HG02798 (cell line): Measurements from ENCODE around the gene POMGNT2.

Source experiments
- ATAC-seq: cut with Tn5 transposase; IDR thresholded peaks from one replicate; pipeline ENCODE4 v1.9.1; 2021; ENCODE audit warnings: mild to moderate bottlenecking; ENCODE audit not compliant: unreplicated experiment, poor library complexity

POMGNT2 gene

DNA sequence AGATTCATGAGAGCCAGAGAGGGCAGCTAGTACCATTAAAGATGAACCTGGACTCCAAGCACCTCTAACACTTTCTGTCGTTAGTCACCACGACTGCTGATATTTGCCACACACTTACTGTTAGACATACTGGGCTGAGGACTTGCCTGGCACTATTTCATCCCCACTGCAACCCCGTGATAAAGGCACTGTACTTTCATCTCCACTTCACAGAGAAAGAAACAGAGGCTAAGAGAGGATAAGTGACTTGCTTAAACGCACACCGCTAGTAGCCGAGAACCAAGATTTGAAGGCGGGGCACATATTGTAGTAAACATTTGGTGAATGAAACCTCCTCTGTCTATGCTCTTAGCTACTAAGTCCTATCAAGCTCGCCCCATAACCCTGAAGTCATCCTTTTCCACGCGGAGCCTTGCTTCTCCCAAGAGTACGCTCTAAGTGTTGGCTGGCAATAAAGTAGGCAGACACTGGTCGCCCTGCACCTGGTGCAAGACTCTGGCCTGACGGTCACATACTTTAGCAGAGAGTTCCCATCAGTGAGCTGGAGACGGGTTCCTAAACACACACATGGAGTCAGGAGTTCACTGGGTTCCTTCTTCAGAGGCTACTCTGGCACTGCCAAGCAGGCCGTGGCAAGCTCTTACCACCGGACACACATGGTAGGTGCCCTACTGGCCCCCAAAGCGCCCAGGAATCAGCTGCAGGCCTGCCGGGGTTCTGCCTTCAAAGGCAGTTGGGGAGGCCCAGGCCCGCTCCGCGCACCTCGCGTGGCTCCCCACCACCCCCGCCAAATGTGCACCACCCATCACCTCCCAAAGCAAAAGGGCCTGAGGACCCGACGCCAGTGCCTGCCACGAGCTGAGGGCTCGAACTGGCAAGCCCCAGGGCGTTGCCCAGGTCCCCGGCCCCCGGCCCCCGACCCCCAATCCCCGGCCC lies 951 bp downstream of the POMGNT2 start:
- ATAC-seq, result no peak

DNA sequence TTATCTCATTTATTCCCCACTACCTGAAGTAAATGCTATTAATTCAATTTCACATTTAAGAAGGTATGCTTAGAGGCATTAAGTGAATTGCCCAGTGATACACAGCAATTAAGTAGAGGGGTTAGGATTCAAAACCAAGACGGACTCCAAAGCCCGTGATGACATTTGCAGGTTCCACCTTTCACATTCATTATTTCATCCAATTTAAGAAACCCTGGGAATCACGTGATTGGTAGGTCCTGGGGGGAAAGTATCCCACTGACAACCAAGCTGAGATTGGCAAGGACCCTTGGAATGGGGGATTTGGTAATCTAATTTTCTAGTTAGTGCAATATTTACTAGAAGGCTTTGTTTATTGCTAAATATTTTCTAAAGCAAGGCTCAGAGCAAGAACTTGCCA lies 1.8 kb downstream of the POMGNT2 start:
- no peak for ATAC-seq

DNA sequence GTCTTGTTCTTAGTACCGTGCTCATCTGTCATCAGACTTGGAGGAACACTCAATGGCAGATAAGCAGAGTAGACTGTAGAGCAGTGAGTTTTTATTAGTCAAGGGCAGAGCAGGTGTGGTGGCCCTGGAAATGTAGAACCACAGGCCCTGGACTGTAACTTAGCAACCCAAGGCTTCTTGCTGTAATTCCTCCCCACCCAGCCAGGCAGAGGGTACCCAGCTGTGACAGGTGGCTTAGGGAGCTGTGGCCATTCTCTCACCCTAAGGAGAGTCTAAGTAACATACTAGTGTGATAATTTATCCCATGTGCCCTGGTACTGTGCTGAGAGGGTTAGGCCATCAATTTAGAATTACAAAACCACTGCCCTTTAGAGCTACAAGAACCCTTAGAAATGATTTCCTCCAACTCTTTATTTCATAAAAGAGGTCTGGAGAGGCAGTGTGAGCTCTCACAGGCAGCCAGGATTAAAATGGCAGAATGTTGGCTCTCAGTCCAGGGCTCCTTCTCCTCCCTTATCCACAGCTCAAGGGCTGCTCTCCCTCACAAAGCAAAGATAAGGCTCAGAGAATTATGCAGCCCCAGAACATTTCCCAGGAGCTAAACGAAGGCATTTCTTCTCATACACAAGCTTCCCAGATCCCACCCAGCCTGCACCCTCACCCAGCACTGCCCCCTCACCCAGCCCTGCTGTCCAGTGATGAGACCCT lies 3.0 kb downstream of the POMGNT2 start:
- ATAC-seq, result no peak

DNA sequence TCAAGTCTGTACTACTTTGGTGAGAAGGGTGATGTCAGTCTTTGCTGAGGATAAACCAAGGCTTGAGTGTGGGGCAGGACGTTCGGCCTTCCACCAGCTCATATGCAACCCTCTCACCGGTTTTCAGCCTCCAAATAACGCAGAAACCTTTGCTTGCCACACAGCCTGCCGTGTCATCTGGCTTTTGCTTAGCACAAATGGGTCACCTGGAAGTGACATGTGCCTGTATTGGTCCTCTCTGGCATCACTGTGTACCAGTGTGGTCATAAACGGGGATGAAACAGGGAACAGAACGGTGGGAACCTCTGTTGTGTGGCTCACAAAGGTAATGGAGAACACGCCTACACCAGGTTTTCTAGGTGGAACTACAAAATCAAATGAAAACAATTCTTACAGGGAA lies 7.1 kb downstream of the POMGNT2 start:
- ATAC-seq, result no peak

DNA sequence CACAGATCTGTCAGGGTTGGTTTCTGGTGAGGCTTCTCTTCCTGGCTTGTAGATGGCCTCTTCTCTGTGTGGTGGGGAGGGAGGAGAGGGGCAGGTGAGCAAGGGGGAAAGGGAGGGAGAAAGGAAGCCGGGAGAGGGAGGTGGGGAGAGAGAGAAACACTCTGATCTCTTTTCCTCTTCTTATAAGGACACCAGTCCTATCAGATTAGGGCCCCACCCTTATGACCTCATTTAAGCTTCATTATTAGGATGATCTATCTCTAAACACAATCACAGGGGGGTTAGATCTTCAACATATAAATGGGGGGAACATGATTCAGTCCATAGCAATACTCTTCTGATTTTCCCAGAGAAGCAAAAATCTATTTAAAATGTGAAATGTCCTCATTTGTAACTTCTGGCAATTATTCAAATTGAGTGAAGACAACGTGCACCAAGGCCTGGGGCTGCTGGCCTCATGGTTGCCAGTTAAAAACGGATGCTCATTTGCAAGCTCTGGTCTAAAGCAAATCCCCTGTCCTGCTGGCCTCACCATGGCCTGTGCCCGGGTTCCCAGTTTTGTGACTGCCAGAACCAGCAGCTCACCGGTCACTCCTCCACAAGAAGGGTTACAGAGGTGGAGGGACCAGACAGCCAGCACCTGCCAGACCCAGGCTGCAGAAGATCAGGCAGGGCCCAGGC lies 8.3 kb downstream of the POMGNT2 start:
- ATAC-seq, result no peak

DNA sequence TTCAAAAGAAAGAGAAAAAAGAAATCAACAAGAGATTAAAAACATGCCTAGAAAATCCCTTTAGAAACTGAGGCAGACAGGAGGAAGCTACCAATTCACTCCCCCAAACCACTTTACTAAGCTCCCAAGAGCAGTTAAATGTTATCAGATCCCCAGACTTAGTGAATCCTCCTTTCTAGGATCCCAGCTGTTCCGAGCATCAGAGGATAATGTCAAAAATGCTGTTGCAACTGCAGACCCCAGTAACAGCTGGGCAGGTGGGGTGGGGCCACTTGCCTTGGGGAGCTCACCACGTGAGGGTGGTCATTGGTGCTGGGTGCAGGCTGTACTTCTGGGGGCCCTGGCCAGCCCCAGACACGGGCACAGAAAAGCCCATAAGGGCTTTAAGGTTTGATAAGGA lies 9.1 kb downstream of the POMGNT2 start:
- ATAC-seq, result no peak

DNA sequence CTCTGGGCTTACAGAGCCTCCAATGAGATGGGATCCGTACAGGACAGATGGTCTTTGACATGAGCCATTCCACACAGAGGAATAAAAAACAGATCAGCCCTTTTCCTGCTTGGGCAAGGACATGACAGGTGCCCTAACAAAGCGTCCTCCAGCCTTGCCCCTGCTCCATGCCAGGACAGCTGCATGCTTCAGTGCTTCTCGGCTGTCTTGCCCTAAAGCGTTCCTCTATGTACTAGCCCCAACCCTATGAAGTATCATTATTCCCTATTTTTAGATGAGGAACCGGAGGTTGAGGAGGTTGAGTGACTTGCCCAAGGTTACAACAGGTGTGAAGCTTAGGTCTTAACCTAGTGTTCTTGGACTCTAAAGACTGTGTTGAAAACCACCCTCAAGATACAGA lies 10.5 kb downstream of the POMGNT2 start:
- ATAC-seq, result no peak

DNA sequence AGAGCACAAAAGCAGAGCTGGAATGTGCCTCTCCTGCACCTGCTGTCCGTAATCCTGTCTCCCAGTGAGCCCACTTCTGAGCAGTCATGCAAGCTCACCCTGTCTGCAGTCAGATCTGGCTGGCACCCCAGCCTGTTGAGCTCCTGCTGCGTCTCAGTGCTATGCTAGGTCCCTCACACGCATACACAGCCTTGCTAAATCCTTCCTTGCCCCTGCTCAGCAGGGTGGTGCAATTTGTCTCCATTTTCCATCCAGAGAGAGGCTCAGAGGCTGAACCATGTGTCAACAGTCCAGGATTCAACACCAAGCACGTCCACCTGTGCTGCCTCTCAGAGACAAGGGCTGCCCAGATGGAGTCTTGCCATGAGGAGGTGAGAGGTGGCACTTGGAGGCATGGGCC lies 11.0 kb downstream of the POMGNT2 start:
- no peak for ATAC-seq

DNA sequence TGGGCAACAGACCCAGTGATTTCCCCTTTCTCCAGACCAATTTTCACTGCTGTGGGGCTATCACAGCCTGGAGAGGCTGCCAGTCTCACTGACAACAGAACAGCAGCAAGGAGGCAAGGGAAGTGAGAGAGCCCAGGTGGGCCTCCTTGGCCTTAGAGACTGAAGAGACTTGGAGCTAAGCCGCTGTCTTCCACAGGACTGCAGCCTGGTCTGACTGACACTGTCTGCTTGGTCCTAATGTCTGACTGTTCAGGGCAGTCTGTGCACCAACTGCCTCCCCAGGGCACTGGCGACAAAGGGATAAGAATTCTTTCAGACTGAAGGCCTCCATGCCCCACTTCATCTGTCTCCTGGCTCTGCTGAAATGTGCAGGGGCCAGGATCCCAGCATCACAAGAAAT lies 11.5 kb downstream of the POMGNT2 start:
- no peak for ATAC-seq

DNA sequence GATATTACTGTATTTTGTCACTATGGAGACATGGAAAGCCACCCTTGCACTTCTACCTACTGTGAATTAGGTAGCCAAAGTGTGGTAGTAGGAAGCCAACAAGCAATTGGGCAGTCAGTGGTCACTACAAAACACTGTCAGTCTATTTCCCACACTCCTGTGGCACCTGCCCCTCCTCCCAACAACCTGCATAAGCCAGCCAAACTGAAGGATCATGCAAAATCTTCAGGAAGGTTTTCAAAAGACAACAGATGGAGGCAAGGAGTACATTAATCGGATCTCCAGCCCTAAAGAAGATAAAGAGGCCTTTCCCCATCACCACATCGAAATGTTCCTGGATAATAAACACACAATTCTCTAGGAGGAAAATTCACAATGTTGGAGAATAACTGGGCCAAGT lies 11.9 kb downstream of the POMGNT2 start:
- no peak for ATAC-seq

DNA sequence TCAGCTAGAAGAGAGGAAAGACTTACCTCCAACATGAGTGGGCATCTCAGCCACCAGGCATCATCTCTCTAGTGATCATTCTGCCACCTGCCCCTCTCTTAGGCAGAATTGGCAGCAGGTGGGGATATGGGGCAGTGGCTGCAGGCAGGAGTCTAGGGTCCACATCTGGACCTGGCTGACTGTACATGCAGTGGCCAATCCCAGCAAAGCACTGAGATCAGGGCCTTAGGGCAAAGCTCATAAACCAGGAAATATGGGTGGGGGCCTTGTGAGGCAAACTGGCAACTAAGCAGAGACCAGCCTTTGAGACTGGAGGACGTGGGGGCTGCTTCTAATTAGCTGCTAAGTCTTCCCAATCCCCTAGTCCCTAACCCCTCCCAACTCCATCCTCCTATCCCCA lies 12.9 kb downstream of the POMGNT2 start:
- no peak for ATAC-seq

DNA sequence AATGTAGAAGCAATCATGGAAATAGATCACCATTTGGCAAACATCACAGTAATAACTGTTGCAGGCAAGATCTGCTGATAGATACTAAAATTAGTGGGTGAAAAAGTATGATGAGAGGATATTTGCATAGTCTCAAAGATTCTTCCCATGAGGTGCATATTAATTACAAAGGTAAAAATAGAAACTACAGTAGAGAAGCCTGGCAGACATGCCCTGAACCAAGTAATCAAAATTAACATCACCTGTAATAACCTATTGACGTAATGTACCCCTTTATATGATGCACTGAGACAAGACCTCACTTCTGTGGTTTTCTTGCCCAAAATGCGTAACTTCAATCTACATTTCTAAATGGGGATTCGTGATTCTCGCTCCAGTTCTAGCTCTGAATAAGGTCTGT lies 14.4 kb downstream of the POMGNT2 start:
- ATAC-seq, result no peak

DNA sequence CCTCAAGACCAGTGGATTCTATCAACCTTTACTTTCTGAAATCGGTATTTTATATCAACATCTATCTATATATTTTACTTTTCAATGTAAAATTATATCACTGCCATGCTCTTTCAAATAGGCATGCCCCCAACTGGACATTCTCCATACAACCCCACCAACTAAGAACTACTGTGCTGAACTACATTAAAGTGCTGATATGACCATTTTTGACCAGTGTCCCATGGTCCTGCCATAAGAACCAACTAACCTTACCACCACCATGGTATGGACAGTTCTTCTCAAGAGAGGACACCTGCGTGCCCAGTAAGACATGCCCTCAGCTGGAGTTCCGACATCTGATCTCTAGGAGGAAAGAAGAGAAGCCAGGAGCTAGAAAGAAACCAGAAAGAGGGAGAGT lies 15.6 kb downstream of the POMGNT2 start:
- ATAC-seq, result no peak

DNA sequence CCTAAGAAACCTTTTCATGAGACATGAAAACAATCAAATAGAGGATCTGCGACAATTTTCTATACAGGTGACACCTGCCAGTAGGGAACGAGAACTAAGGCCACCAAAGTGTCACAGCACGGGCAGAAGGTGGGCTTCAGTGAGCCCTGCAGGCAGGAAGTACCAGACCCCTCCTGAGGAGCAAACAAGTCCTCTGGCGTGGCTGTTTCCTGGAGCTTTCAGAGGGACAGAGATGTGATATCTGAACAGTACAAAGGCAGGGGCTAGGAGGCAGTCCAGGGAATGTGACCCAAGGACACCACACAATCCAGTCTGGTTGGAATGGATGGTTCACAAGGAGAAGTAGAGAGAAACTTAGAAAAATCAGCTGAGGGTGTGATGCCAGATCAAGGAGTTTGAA lies 16.8 kb downstream of the POMGNT2 start:
- ATAC-seq, result no peak

DNA sequence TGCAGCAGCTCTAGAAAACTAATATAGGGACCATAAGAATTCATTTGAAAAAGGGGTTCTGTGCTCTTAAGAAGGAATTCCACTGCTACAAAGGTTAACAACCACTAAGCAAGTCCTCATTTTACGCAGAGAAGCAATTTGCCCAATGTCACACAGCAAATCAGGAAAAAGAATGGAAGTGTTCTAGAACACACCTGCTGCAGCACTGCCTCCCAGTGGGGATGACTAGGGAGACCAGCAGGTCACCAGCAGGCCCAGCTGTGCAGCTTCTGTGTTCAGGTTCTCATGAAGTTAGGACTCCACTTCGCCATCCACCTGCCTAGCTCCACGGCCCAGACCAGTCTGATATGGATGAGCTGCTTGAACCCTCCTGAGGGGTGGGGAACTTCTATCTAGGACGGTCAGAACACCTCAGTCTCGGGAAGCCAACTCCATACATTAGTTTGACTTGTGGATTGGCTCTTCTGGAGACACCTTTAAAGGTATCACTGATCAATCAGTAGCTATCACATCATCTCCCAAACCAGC lies 18.6 kb downstream of the POMGNT2 start:
- no peak for ATAC-seq

DNA sequence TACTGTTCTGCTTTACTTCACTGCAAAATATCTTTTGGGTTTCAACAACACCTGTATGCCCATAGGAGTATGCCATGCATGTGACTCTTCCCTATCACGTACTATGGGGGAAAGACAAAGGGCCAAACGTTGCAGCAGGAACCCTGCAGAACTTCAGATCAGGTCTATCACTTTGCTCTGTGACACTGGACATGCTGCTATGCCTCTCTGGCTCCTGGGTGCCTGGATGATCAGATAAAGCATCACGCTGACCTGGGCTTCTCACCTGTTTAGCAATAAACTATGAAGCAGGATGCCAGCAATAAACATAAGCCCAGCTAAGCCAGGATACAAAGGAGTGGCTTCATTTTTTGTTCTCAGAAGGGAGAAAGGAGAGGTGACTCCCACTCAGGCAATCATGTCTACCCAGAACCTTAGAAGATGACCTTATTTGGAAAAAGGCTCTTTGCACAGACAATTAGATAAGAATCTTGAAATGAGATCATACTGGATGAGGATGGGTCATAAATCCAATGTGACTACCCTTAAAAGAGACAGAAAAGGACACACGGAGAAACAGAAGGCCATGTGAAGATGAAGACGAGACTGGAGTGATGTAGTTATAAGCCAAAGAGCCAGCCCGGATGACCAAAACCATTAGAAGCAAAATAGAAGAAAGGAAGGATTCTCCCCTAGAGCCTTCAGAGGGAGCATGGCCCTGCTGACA lies 19.3 kb downstream of the POMGNT2 start:
- no peak for ATAC-seq

DNA sequence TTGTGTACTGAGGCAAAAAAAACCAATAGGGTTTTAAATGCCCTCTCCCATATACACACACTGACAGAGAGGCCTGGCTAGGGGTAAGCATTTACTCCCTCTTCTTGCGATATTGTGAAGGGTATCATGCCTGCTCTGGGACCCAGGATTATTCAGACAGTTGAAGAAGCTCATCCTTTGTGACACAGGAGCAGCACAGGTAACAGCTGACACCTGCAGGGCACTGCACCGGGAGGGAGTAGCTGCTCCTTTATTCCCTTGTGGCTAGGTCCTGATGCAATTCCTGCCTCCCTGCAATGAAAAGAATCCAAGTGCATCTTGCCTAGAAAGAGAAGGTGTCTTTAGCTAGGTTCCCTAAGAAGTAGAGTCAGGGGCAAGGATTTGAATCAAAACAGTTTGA lies 23.4 kb downstream of the POMGNT2 start:
- no peak for ATAC-seq

DNA sequence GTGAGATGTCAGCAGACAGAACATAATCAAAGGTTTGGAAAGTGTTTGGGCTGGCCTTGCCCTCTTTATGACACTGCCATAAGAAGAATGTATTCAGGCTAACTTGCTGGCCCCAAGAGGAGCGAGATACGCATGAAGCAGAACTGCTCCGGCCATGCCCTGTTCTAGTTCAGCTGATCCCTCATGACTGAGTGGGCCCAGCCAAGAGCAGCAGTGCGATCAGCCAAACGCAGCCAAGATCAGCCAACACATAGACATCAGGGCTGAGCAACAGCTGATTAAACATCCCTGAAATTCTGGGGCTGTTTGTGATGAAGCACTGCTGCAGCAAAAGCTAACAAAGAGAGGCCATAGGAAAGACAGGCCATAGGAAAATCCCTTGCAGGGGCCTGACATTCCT lies 24.1 kb downstream of the POMGNT2 start:
- no peak for ATAC-seq

DNA sequence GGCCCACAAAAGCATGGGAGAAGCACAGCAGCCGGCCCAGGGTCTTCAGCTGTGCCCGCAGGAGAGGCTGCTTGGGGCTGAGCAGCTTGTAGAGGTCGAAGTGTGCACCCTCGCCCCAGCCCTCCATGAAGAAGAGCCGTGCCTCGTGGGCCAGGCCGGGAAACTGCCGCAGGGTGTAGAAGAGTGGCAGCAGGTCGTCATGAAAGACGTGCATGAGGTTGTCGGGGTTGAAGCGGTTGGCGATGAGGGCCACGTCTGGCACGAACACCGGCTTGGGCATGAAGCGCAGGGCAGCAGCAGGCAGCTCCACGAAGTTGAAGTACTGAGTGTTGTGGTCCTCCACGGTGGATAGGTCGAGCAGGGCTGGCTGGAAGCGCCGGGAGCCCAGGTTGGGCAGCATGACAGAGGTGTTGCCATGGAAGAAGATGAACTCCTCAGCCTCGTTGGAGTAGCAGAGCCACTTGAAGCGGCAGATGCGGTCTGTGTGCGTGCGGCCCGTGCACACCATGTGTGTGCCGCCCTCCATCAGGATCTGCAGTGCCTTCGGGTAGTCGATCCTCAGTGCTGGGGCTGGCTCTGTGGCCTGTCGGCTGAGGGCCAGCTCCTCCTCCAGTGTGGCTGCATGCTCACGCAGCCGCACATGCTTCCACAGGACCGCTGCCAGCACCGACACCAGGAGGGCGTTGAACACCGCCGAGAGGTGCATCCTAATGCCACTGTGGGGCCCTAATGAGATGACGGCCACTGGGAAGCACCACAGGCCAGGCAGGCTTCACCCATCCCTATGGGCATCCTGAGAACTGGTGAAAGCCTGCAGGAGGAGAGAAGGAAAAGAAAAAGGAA lies 24.9 kb downstream of the POMGNT2 start:
- ATAC-seq, result no peak
